Endothelial cell of umbilical vein (primary cell): ENCODE measurements around the gene ZMPSTE24. TPM values are rescaled to one million over a fixed set of nuclear protein-coding genes. Genes with fewer than 3 reads are reported as not detected.

Experiments used
- BruUV-seq: library from RNA; stranded (reverse); fragments of 400-500 nt; replicated peaks from 2 replicates; lab custom pipeline; 2021; lab: Mats Ljungman, UMichigan
- CTCF ChIA-PET: fragments of 300-600, 350-600 bp; sonication (Branson Sonifier 250); formaldehyde crosslinking; loops from one replicate; lab custom pipeline; 2021; ENCODE audit warnings: antibody characterized with exemption, inconsistent platforms; lab: Charles Lee
- POLR2A ChIA-PET: fragments of 300-600, 350-600 bp; sonication (Branson Sonifier 250); formaldehyde crosslinking; loops from one replicate; lab custom pipeline; 2021; ENCODE audit warnings: antibody characterized with exemption, inconsistent platforms; lab: Charles Lee
- DNase-seq: peaks from one replicate; pipeline ENCODE4 v3.0.0-alpha.2; 2011; ENCODE audit warnings: low read depth, low spot score
- FAIRE-seq: peaks from 2 replicates; lab custom pipeline; 2011; peaks lifted over from hg19 to GRCh38; lab: Jason Lieb, UNC
- H2AFZ ChIP-seq: 2 replicates; pipeline ENCODE4 v1.6.0; 2012; ENCODE audit warnings: low read depth, low read length, control low read depth, inconsistent platforms
- H3K27ac ChIP-seq: 2 replicates; pipeline ENCODE4 v1.5.1; 2011; ENCODE audit warnings: low read depth, mild to moderate bottlenecking, control low read depth, low read length, moderate library complexity; ENCODE audit not compliant: insufficient read depth
- H3K27me3 ChIP-seq, 2 experiments: 2 replicates each; pipeline versions ENCODE4 v1.6.0 to v1.6.1; 2011; ENCODE audit warnings: low read length in 2 of 2, mixed read lengths in 1 of 2; ENCODE audit not compliant: control insufficient read depth in 2 of 2, insufficient read depth in 2 of 2
- H3K36me3 ChIP-seq, 2 experiments: 2 replicates in 1 of 2; 3 replicates in 1 of 2; pipeline ENCODE4 v1.5.1; 2011; ENCODE audit warnings: low read length in 2 of 2, mild to moderate bottlenecking in 1 of 2, moderate library complexity in 1 of 2; ENCODE audit not compliant: control insufficient read depth in 2 of 2, insufficient read depth in 2 of 2; ENCODE audit errors: extremely low read depth in 1 of 2
- H3K4me1 ChIP-seq: 3 replicates; pipeline ENCODE4 v1.5.1; 2011; ENCODE audit warnings: mild to moderate bottlenecking, low read length; ENCODE audit not compliant: control insufficient read depth, insufficient read depth; ENCODE audit errors: extremely low read depth
- H3K4me2 ChIP-seq: 2 replicates; pipeline ENCODE4 v1.6.1; 2011; ENCODE audit warnings: low read length, control low read depth, mixed read lengths; ENCODE audit not compliant: insufficient read depth
- H3K4me3 ChIP-seq, 3 experiments: fragments of 200-600 bp in 1 of 3; sonication (generic), shearing (Covaris generic) in 1 of 3; replicated peaks in 1 of 3; 2 replicates each; pipeline ENCODE4 v1.5.1; 2011 to 2016; ENCODE audit warnings: control low read depth in 3 of 3, low read length in 3 of 3, mild to moderate bottlenecking in 2 of 3, inconsistent platforms in 1 of 3, low read depth in 1 of 3, moderate library complexity in 1 of 3; ENCODE audit not compliant: insufficient read depth in 1 of 3
- H3K79me2 ChIP-seq: 2 replicates; pipeline ENCODE4 v1.6.0; 2012; ENCODE audit warnings: low read length, inconsistent platforms; ENCODE audit not compliant: control insufficient read depth, insufficient read depth
- H3K9ac ChIP-seq: replicated peaks from 2 replicates; pipeline ENCODE3; 2011; ENCODE audit warnings: low read length, control low read depth; ENCODE audit not compliant: insufficient read depth; ENCODE audit errors: extremely low read depth
- H3K9me1 ChIP-seq: replicated peaks from 3 replicates; pipeline ENCODE4 v1.6.0; 2011; ENCODE audit warnings: mild to moderate bottlenecking, low read length; ENCODE audit not compliant: control insufficient read depth, insufficient read depth; ENCODE audit errors: extremely low read depth
- H3K9me3 ChIP-seq: replicated peaks from 2 replicates; pipeline ENCODE4 v1.5.1; 2012; ENCODE audit warnings: low read length, inconsistent platforms; ENCODE audit not compliant: control insufficient read depth, insufficient read depth
- H4K20me1 ChIP-seq: replicated peaks from 2 replicates; pipeline ENCODE3; 2011; ENCODE audit warnings: mild to moderate bottlenecking, low read length; ENCODE audit not compliant: control insufficient read depth, insufficient read depth; ENCODE audit errors: extremely low read depth
- EZH2 ChIP-seq: IDR thresholded peaks from 2 replicates; pipeline ENCODE4 v1.6.1; 2012; ENCODE audit warnings: borderline replicate concordance, low read depth, mild to moderate bottlenecking, moderate library complexity, low read length, inconsistent platforms; ENCODE audit not compliant: severe bottlenecking
- FOS ChIP-seq: IDR thresholded peaks from 2 replicates; pipeline ENCODE4 v1.6.1; 2011; ENCODE audit warnings: mild to moderate bottlenecking, low read length, moderate library complexity, borderline replicate concordance; ENCODE audit not compliant: insufficient read depth
- GATA2 ChIP-seq: IDR thresholded peaks from 2 replicates; pipeline ENCODE4 v1.7.0; 2011; ENCODE audit warnings: low read depth, mild to moderate bottlenecking, moderate library complexity, mixed read lengths, low read length; ENCODE audit not compliant: insufficient read length, insufficient read depth
- JUN ChIP-seq: IDR thresholded peaks from 2 replicates; pipeline ENCODE4 v1.6.1; 2011; ENCODE audit warnings: borderline replicate concordance, low read depth; ENCODE audit not compliant: insufficient read length, insufficient read depth
- MYC ChIP-seq: IDR thresholded peaks from one replicate; pipeline ENCODE4 v1.6.1; 2011; ENCODE audit warnings: mild to moderate bottlenecking, low read depth, low read length
- POLR2A ChIP-seq: IDR thresholded peaks from 2 replicates; pipeline ENCODE4 v1.6.1; 2012; ENCODE audit warnings: low read depth, mild to moderate bottlenecking, control low read depth, low read length
- POLR2AphosphoS5 ChIP-seq: IDR thresholded peaks from 2 replicates; pipeline ENCODE4 v1.6.1; 2012; ENCODE audit warnings: low read depth, mild to moderate bottlenecking, control low read depth, low read length, moderate library complexity; ENCODE audit not compliant: insufficient read depth
- dilution Hi-C: fragments of 300-500 bp; cut with MboI; formaldehyde crosslinking; loops from one replicate; pipeline ENCODE4 v1.15.0; 2019; ENCODE audit warnings: low sequenced_read_pairs; ENCODE audit not compliant: extremely low pct_ligation_motif_present
- intact Hi-C: fragments of 100-400 bp; cut with micrococcal nuclease; formaldehyde crosslinking; loops from one replicate; pipeline ENCODE4 v1.10.0; 2022
- polyA plus RNA-seq, 4 experiments: library from polyadenylated mRNA; depleted of rRNA in 3 of 4; stranded (reverse) in 3 of 4; unstranded in 1 of 4; fragments of >200 nt; gene quantifications; 2 replicates each; pipeline versions ENCODE4 v1.2.1 to v1.2.3, GENCODE V29; 2011 to 2012; ENCODE audit warnings: missing spikeins in 1 of 4
- total RNA-seq: library from RNA; stranded (reverse); gene quantifications from 2 replicates; pipeline ENCODE4 v1.2.3, GENCODE V29; 2021
- TF ChIP-seq, protein P1 (sequence below): IDR thresholded peaks from 2 replicates; pipeline ENCODE4 v1.6.1; 2011; ENCODE audit not compliant: insufficient read depth, insufficient read length
- TF ChIP-seq, protein P2 (sequence below), 2 donors: IDR thresholded peaks; 1 replicate in 1 of 2; 2 replicates in 1 of 2; pipeline ENCODE4 v1.5.1; 2011; ENCODE audit warnings: low read length in 2 of 2, mild to moderate bottlenecking in 2 of 2, moderate library complexity in 2 of 2, control low read depth in 1 of 2, inconsistent platforms in 1 of 2, low read depth in 1 of 2; ENCODE audit not compliant: insufficient read depth in 1 of 2; ENCODE audit errors: extremely low read depth in 1 of 2

ZMPSTE24 gene
- total and polyA plus RNA-seq, 2 donors (not counting 3 experiments of a cell fraction or from before 2014, with no cell fraction given): 16.9 to 44.7 TPM

DNA sequence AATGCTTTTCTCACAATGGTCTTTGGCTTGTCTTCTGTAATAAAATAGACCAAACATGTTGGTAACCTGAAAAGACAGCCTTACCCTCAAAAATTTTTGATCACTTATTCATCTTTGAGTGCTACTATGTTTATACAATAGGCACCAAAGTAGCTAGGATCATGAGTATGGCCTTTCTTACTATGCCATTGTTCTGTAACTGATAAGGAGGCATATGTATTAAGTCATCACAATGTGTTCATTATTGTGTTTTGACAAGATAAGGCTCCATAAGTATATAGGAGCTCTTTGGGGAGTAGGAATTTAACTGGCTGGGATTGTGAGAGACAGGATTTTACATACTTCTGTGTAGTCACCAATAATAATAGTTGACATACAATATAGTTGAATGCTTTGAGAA, 9.6 kb upstream of the ZMPSTE24 start:
- ChIA-PET CTCF (interaction anchor here (0.9 to 1.3 kb wide), 3 partner anchors 10 to 104 kb away, joined by 3 to 5 read pairs (median 5); partner anchors contain the start of gene ZMPSTE24), POLR2A (interaction anchor here (0.6 kb wide), 1 partner anchor 18 kb away, joined by 4 read pairs; no protein-coding TSS in a partner anchor)
- H3K9me1 ChIP-seq: no peaks in the 10 kb centered on the region
- peak; percentile 24 for TF ChIP-seq POLR2AphosphoS5
- TF ChIP-seq FOS: peak; percentile 24
- peak; percentile 76 for TF ChIP-seq GATA2
- TF ChIP-seq, protein P1, sequence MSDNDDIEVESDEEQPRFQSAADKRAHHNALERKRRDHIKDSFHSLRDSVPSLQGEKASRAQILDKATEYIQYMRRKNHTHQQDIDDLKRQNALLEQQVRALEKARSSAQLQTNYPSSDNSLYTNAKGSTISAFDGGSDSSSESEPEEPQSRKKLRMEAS: no peak
- TF ChIP-seq JUN: peak; percentile 72
- H3K27ac ChIP-seq: peak overlapping the region; percentile 61
- peak; percentile 82 for DNase-seq
- H4K20me1 ChIP-seq: no peaks in the 10 kb centered on the region
- peak; percentile 46 for FAIRE-seq
- H3K4me1 ChIP-seq: peaks cover 20% of the 10 kb centered on the region
- no peaks in the 10 kb centered on the region for H3K9me3 ChIP-seq
- no peaks in the 10 kb centered on the region for H3K27me3 ChIP-seq
- no peak overlapping the region for H2AFZ ChIP-seq
- intact Hi-C loops: no loop called here
- H3K36me3 ChIP-seq: no peaks in the 10 kb centered on the region
- H3K4me2 ChIP-seq: peak overlapping the region; percentile 42
- H3K9ac ChIP-seq: no peak overlapping the region
- no TSS peak for BruUV-seq
- dilution Hi-C loops: no loop called here
- no peaks in the 10 kb centered on the region for H3K79me2 ChIP-seq
- H3K4me3 ChIP-seq: no peak overlapping the region

DNA sequence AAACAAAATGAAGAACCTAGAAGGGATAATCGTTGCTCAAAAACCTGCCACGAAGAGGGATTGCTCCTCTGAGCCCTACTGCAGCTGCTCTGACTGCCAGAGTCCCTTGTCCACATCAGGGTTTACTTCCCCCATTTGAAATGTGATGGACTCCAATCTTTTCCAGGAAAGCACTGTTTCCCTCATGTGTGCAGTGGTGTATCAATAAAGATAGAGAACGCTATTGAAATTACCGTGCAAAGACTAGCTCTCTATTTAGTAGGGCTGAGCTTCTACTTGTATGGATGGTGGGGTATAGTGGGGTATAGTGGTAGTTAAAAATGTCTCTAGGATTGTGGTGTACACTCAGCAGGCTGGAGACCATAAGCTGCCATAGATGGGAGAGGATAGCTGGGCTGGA, 6.6 kb upstream of the ZMPSTE24 start:
- H3K27ac ChIP-seq: no peak overlapping the region
- no peak overlapping the region for H3K9ac ChIP-seq
- FAIRE-seq (no peak), DNase-seq (no peak)
- H3K4me1 ChIP-seq: peaks cover 19% of the 10 kb centered on the region
- POLR2A ChIA-PET: no interaction called here
- CTCF ChIA-PET: no interaction called here
- dilution Hi-C loops (no loop called here), intact Hi-C loops (no loop called here)
- no peaks in the 10 kb centered on the region for H3K36me3 ChIP-seq
- peaks cover 5% of the 10 kb centered on the region for H3K79me2 ChIP-seq
- H4K20me1 ChIP-seq: no peaks in the 10 kb centered on the region
- no peaks in the 10 kb centered on the region for H3K27me3 ChIP-seq
- H3K9me3 ChIP-seq: no peaks in the 10 kb centered on the region
- no peak overlapping the region for H2AFZ ChIP-seq
- H3K4me2 ChIP-seq: no peak overlapping the region
- no peak for TF ChIP-seq GATA2
- TF ChIP-seq POLR2AphosphoS5: no peak
- no peak for TF ChIP-seq FOS
- TF ChIP-seq, protein P1: no peak
- TF ChIP-seq EZH2: no peak
- TF ChIP-seq, protein P2, sequence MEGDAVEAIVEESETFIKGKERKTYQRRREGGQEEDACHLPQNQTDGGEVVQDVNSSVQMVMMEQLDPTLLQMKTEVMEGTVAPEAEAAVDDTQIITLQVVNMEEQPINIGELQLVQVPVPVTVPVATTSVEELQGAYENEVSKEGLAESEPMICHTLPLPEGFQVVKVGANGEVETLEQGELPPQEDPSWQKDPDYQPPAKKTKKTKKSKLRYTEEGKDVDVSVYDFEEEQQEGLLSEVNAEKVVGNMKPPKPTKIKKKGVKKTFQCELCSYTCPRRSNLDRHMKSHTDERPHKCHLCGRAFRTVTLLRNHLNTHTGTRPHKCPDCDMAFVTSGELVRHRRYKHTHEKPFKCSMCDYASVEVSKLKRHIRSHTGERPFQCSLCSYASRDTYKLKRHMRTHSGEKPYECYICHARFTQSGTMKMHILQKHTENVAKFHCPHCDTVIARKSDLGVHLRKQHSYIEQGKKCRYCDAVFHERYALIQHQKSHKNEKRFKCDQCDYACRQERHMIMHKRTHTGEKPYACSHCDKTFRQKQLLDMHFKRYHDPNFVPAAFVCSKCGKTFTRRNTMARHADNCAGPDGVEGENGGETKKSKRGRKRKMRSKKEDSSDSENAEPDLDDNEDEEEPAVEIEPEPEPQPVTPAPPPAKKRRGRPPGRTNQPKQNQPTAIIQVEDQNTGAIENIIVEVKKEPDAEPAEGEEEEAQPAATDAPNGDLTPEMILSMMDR (IDR thresholded peaks at IDR 0.05; ENCODE audit: extremely low read depth in 1 of 2, insufficient read depth in 1 of 2, low read depth in 1 of 2, low read length in 2 of 2): no peak
- no peak for TF ChIP-seq MYC
- TF ChIP-seq JUN: no peak
- no peak for TF ChIP-seq POLR2A
- no peaks in the 10 kb centered on the region for H3K9me1 ChIP-seq
- H3K4me3 ChIP-seq: no peak overlapping the region
- no TSS peak for BruUV-seq
